Keratinocyte (primary cell): Measurements from ENCODE around the gene TRIP13.
"Not testable (repeated sequence)": the region's sequence is repeated elsewhere in the genome, so short reads cannot be mapped to it uniquely, and the experiment has no call there.

Source experiments
- CTCF ChIP-seq, 3 experiments: IDR thresholded peaks in 1 of 3; conservative IDR thresholded peaks in 1 of 3; optimal IDR thresholded peaks in 1 of 3; 2 replicates in 2 of 3; 3 replicates in 1 of 3; pipeline versions ENCODE3 to v1.5.1; 2011; ENCODE audit warnings: low read length in 3 of 3, mild to moderate bottlenecking in 3 of 3, moderate library complexity in 2 of 3, control low read depth in 1 of 3, inconsistent platforms in 1 of 3; ENCODE audit not compliant: insufficient read depth in 2 of 3; ENCODE audit errors: extremely low read depth in 1 of 3
- EZH2 ChIP-seq: IDR thresholded peaks from one replicate; pipeline ENCODE4 v1.6.1; 2012; ENCODE audit warnings: inconsistent platforms, mild to moderate bottlenecking, low read length, moderate library complexity

GRCh38 chr5:853416-854090 lies 39.1 kb upstream of the TRIP13 start:
- TF ChIP-seq CTCF (optimal IDR thresholded peaks at IDR 0.05 in 1 of 3, IDR thresholded peaks at IDR 0.05 in 1 of 3, conservative IDR thresholded peaks at IDR 0.05 in 1 of 3; ENCODE audit: extremely low read depth in 1 of 3, insufficient read depth in 2 of 3, low read length in 3 of 3); EZH2: not testable (repeated sequence)
